Superior temporal gyrus (tissue), 1 donor: ENCODE data around the gene WDR64.
"Not testable (repeated sequence)": the region's sequence is repeated elsewhere in the genome, so short reads cannot be mapped to it uniquely, and the experiment has no call there.

ENCODE experiments used
- DNase-seq: peaks from one replicate; pipeline ENCODE4 v3.0.0-alpha.2; 2016; ENCODE audit errors: extremely low spot score

WDR64 gene

DNA sequence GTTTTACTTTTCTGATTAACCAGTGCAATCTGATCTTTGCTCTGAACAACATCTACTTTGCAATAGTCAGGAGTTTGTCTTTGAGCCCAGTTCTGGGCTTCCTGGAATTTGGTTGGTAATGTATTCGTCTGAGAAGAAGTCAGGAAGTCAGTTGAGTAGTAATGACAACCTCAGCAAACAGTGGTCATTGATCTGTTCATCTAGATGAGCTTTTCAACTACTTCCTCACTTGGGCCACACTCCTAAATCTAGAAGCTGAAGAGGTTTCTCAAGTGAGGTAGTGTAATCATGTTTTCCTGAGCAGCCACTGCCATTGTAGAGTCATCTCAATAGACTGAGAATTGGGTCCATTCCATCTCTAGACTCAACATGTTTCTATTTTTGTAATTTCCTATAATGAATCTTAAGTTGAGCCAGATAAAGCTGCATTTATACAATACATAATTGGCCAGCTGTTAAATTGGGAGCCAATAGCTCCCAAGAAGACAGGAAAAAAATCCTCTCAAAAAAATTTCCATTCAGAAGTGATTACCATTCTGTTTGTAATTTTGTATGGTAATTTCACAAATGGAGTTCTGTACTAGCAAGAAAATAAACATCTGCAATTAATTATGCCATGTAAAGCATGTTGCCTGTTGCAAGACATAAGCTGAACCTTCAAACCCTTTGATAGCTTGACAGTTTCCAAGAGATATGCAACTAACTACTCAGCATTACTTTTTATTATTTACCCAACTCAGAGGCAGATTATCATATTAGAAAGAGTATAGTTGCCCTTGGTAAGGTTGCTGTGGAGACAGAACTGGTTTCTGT is 49.6 kb downstream of the WDR64 start:
- peak; percentile 42 for DNase-seq

DNA sequence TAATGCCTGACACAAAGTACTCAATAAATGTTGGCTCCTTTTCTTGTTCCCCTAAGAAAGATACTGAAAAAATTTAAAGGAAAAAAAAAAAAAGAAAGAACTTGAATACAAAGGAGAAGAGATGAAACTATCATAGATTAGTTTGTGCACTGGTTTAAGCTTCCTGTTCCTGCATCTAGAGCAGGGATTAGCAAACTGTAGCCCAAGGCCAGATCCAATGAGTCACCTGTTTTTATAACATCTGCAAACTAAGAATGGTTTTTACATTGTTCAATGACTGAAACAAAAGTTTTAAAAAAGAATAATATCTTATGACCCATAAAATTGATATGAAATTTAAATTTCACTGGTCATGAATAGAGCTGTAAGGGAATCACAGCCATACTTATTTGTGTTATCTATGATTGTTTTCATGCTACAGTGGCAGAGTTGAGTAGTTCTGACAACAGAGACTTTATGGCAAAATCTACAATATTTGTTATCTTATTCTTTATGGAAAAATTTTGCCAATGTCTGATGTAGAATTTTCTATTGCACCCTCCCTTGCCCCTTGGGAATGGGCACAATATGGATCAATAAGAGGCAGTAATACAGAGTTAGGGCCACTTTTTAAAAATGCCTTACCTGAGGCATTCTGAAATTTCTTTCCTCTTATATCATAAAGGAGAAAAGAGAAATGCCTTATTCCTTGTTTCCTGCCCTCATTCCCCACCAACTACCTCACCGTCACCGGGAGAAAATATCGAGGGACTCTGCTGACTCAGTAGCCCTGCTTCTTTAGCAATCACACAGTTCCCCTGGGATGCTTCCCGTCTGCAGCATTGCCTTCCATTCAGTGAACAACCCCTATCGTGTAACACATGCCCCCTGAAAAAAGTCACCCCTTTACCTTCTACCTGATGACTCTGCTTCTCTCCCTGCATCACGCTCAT is 50.6 kb downstream of the WDR64 start:
- no peak for DNase-seq

DNA sequence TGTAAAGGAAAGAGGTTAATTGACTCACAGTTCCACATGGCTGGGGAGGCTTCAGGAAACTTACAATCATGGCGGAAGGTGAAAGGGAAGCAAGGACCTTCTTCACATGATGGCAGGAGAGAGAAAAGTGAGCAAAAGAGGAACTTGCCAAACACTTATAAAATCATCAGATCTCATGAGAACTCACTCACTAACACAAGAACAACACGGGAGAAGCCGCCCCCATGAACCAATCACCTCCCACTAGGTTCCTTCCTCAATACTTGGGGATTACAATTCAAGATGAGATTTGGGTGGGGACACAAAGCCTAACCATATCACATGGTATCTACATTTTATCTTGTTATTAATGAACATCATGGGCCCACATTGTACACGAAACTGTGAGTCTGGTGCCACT is 51.7 kb downstream of the WDR64 start:
- not testable (repeated sequence) for DNase-seq

DNA sequence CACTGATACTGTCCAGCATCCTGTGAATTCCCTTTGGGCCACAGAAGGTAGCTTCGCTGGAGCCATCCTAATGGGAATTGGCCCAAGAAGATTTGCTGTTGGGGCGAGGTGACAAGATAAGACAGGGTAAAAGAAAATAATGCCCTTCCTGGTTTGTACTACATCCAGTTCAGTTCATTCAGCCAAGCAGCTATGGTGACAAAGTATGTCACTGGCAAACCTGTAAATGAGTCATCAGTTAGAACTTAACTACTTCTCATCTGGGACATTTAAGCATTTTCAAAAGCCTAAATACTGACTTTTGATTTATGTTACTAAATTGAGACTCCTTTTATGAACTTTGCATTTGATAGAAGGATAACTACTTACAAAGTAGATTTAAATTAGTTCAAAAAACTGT is 54.2 kb downstream of the WDR64 start:
- DNase-seq = no peak

DNA sequence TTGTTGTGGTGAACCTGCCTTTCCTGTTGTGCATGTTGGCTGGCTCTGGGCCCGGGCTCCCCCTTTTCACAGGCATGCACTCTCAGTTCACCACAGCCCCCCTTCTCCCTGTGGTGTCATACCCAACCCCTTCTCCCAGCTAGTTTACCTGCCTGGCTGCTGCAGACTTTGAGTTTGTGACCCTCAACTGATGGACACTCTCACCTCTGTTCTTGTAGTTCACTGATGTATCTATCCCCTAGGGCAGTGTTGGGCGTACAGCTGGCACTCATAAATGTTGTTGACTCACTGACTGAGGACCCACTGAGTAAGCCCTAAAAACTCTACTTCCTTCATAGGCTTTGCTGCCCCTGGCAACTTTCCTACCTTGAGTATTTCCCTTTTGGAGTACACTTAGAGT is 54.9 kb downstream of the WDR64 start:
- DNase-seq = no peak

DNA sequence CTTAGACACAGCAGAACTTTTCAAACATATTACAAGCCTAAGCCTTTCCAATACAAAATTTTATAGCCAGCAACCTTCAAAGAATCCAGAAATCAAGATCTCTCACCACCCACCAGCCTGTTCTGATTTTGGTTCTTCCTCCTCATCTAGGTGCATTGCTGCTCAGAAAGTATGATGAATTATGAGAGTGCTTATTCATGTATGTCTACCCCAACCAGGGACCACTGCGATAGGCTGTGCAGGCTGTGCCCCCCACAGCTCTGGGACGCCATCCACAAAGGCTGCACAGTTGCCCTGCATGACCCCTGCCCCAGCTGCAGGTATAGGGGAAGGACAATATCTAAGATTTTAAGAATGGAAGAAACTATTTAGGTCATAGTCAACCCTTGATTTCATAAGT is 55.4 kb downstream of the WDR64 start:
- DNase-seq = no peak

DNA sequence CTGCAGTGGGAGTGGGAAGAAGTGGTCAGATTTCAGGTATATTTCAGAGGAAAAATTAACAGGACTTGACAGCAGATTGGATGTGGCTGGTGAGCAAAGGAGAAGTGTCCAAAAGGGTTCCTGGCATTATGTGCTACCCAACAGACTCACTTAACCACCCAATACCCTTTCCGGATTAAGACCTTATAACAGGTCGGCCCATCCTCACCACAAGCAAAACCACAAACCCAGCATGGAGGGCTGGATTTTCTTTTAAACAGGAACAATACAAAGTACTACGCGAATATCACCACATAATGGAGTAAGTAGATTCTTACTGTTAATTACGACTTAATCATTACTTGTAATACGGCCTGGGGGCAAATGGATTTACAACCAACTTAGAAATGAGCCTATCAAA is 59.2 kb downstream of the WDR64 start:
- no peak for DNase-seq

DNA sequence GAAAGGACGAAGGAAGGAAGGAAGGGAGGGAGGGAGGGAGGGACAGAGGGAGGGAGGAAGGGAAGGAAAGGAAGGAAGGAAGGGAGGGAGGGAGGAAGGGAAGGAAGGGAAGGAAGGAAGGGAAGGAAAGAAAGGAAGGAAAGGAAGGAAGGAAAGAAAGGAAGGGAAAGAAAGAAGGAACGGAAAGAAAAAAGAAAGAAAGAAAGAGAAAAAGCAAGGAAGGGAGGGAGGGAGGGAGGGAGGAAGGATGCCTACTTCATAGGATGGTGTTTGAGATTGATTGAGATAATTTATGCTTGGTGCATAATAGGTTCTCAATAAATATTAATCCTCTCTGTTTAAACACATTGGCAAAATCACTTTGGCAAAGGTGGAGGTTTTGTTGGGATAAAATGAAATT is 61.2 kb downstream of the WDR64 start:
- no peak for DNase-seq

DNA sequence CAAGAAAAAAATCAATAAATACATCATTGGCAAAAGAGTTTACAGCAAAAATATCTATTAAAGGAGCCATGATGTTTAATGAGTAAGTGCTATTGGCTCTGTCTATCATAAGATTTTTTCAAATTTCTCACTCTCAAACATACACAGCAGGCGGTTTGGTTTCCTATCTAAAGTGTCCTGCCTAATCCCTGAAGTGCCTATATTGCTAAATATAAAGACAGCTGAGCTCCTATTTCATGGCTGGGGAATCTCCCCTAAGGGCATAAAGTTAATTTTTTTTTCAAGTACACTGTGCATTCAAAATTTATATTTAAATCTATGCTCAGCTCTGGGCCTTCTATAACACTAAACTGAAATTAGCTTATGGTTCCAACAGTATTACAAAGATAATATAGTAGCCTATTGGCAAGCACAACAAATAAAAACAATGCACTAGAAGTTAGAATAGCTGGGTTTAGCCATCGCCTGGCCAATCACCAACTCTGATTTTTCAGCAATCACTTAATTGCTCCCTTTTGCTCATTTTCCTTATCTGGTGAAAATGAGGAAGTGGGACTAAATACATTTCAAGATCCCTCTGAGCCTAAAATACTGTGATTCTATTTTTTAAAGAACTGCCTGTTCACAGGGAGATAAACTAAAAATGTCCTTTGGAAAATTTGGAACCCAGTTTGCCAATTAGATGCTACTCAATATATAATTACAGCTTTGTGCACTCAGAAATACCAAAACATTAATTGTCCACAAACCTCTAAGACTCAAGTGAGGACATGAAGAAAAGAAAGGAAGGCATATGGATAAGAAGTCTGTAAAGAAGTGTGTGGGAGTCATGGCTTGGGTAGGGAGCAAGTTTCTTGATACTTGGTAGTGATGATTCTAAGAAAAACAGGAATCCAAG is 62.5 kb downstream of the WDR64 start:
- peak; percentile 45 for DNase-seq

DNA sequence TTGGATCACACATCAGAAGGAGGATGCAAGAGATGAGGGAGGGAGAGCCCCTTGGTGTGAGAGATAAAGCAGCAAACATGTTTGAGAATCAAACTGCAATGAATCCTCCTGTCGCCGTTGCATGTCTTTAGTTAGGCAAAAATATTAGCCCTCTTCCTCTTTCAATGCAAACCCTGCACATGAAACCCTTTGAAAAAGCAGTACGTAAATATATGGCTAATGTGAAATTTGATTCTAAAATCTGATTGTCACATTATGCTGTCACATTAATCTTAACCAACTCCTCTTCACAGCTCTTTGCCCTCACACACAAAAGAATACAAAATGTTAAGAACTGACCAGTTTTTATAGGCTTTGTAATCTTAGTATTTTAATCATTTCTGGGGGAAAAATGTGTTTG is 63.4 kb downstream of the WDR64 start:
- no peak for DNase-seq

DNA sequence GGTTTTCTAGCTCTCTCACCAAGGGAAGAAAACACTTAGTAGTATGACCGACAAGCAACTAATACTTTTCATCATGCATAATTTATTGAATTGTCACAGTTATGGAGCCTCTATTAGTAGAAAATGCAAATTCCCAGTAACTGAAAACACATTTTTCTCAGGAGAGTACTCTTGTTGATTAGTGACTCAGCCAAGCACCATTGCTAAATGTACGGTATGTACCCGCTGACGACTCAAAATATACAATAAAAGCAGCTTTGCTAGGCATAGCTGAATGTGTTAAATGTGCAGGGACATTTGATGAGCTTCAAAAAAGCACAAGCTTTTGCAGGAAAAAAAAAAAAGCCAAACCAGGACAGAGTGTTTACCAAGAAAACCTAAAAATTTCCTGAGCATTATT is 63.9 kb downstream of the WDR64 start:
- DNase-seq = peak; percentile 73

DNA sequence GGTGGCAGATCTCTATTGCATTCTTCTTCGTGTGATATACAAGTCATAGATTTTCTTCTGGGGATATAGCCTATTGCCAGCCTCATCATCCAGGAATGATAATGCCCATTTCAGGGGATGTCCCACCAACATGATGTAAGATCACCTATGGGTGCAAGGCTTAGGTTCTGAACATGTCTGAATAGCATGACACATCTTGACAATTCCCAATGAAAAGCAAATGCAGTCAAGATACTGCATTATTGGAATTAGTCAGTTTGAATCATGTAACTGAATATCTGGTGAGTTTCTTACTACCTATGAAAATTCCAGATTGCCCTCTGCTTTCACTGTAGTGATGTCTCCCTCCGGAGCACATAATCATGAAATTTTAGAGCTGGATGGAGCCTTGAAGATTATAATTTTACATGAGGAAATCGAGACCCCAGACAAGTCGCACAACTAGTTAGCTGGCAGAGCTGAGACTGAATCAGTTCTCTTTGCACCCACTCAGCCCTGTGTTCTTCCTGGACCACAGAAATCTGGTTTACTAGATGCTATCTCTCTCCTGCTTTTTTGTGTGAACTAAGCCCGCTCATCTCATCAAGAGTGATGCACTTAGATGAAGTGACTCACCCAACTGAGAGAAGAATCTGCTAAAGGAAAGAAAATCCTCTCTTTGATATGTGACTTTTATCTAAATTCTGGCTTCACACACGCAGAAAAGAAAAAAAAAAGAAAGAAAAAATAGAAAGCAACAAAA is 65.0 kb downstream of the WDR64 start:
- DNase-seq = no peak

DNA sequence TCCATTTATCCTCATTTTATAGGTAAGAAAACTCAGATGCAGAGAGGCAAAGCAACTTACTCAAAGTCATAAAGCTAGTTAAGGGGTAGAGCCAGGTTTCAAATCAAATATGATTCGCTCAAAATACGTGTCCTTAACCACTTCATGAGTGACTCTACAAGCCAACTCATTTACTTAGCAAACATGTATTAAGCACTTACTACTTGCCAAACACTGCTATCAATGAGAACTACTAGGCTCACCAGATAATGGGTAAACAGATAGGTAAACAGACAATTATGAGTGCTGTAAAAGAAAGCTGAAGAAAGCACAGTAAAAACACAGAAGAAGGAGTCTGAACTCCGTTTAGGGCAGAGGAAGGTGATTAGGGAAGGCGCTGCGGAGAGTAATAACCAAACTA is 65.9 kb downstream of the WDR64 start:
- DNase-seq = no peak

DNA sequence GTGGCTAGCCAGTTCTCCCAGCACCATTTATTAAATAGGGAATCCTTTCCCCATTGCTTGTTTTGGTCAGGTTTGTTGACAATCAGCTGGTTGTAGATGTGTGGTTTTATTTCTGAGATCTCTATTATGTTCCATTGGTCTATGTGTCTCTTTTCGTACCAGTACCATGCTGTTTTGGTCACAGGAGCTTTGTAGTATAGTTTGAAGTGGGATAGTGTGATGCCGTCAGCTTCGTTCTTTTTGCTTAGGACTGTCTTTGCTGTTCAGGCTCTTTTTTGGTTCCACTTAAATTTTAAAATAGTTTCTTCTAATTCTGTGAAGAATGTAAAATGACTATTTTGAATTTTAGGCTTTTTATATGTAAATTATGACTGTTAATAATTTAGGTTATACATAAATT is 68.9 kb downstream of the WDR64 start:
- no peak for DNase-seq

DNA sequence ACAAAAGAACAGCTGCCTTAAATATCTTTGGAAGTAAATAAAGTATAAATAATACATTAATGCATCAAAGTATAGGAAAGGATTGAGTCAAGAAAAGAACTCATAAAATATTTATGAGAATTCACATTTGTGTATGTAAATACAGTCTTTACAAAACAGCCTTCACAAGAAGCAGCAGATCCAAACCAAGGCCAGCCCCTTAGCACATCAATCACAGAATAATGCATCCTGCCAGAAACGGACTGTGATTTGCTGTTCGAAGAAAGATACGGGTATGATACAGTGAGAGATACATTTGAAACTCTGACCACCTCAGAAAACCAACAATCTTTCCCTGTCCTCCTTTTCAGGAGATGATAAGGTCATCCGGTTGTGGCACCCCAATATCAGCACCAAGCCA is 70.9 kb downstream of the WDR64 start:
- DNase-seq = no peak

DNA sequence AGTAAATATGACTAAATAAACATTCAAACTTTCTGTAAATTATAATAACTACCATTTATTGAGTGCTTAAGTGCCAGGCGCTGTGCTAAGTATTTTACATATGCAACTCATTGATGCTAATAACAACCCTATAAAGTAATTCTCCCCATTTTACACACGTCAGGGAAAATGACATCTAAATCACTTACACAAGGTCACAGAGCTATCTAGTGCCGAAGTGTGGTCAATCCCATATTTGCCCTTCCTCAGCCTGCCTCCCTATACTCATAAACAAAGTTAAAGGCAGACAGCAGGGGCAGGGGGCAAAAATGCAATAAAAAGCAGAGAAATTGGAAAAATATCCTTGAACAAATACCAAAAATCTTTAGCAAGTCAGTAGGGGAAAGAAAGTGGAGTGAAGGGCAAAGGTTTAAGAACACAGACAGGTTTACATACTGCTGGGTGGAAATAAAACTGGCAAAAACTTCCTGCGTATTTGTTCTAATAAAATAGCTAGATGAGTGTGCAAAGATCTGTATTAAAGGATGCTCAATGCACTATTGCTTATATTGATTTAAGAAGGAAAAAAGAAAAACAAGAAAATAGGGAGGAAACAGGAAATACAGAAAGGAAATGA is 72.8 kb downstream of the WDR64 start:
- DNase-seq = no peak

DNA sequence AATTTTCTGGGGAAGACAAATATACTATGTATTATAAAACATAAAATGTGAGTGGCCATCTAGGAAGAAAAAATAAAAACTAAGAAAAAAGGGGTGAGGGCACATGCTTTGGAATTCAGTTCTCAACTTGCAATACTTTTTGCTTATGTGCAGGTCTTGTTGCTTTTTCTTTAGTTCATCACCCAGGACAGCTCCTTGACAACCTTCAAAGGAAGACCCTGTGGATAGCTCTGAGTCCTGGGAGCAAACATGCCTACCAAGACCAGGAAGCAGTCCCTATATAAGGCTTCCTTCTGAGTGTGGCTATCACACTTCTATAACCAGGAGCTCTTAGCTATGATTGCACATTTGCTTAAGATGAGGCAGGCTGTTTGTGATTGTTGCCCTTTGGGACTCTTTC is 78.0 kb downstream of the WDR64 start:
- no peak for DNase-seq

DNA sequence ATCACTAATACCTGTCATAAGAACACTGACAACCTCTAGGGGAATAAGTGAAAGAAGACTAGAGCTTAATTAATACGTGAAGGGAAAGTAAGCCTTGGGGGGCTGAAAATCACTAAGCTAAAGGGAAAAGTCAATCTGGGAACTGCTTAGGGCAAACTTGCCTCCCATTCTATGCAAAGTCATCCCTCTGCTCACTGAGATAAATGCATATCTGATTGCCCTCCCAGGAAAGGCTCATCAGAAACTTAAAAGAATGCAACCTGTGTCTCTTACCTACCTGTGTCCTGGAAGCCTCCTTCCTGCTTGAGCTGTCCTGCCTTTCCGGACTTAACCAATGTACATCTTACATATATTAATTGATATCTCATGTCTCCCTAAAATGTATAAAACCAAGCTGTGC is 81.8 kb downstream of the WDR64 start:
- DNase-seq = no peak

DNA sequence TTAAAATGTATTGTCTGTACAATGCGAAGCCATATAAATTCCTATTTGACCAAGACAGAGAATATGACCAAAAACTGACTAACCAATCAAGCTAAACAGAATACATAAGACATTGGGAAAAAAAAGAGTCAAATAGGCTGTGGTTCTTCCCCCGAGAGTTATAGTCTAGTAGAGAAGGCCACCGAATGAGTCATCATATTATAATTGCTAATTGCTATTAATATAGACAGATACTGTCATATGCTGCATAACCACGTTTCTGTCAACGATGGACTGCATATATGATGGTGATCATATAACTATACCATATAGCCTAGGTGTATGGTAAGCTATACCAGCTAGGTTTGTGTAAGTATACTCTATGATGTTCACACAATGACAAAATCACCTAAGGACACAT is 82.5 kb downstream of the WDR64 start:
- no peak for DNase-seq

DNA sequence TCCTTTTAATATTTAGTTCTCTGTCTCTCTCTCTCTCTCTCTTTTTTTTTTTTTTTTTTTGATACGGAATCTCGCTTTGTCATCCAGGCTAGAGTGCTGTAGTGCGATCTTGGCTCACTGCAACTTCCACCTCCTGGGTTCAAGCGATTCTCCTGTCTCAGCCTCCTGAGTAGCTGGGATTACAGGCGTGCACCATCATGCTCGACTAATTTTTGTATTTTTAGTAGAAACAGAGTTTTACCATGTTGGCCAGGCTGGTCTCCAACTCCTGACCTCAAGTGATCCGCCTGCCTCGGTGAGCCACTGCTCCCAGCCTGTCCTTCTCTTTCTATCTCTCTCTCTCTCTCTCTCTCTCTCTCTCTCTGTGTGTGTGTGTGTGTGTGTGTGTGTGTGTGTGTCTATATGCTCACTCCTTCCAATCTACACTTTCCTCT is 83.4 kb downstream of the WDR64 start:
- DNase-seq = not testable (repeated sequence)

DNA sequence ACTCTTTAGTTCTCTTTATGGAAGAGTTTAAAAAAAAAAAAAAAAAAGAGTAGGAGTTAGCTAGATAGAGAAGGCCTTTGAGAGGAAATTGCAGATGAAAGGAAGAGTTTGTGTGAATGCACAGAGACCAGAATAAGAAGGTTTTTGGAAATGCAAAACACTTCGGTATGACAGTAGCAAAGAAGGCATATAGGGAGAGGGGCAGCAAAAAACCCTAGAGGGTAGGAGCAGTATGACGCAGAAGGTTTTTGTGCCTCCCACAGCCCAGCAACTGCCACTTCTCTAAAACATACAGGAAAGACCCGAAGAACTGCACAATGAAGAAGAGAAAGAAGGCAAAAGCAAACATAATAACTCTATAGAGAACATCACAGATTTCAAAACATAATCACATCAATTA is 84.3 kb downstream of the WDR64 start:
- no peak for DNase-seq
